ENCODE measurements around the gene PGAP6.
"Not testable (repeated sequence)": the region's sequence is repeated elsewhere in the genome, so short reads cannot be mapped to it uniquely, and the experiment has no call there.

The PGAP6 gene

GRCh38 chr16:381789-382717 is at the start of gene PGAP6:
Gene PGAP6 (minus strand): TSS chr16:381978. CDS start chr16:381821, 157 bp downstream.
- in situ Hi-C loops (cut with MboI; ENCODE audit: low sequenced_read_pairs), result no loop called here

- in situ Hi-C loops (cut with MboI; ENCODE audit: low sequenced_read_pairs), result no loop called here
Observed at GRCh38 chr16:430904-431303, 49.1 kb upstream of the PGAP6 start.

- in situ Hi-C loops (cut with MboI; ENCODE audit: low sequenced_read_pairs), result no loop called here
Observed at GRCh38 chr16:427250-427649, 45.5 kb upstream of the PGAP6 start.

- in situ Hi-C loops (cut with MboI; ENCODE audit: low sequenced_read_pairs), result no loop called here
Observed at GRCh38 chr16:426906-427249, 45.1 kb upstream of the PGAP6 start.

GRCh38 chr16:426115-426905 is 44.5 kb upstream of the PGAP6 start:
- in situ Hi-C loops (cut with MboI; ENCODE audit: low sequenced_read_pairs), result no loop called here

- in situ Hi-C loops (cut with MboI; ENCODE audit: low sequenced_read_pairs), result no loop called here
Observed at GRCh38 chr16:425740-426114, 43.9 kb upstream of the PGAP6 start.

- in situ Hi-C loops (cut with MboI; ENCODE audit: low sequenced_read_pairs), result no loop called here
Observed at GRCh38 chr16:425082-425718, 43.4 kb upstream of the PGAP6 start, which contains the start of gene RAB11FIP3. Gene RAB11FIP3 (plus strand): TSS chr16:425649. CDS start chr16:426007, 358 bp downstream.

- in situ Hi-C loops (cut with MboI; ENCODE audit: low sequenced_read_pairs), result no loop called here
Observed at GRCh38 chr16:424623-425081, 42.9 kb upstream of the PGAP6 start.

GRCh38 chr16:424033-424622 is 42.4 kb upstream of the PGAP6 start:
- in situ Hi-C loops (cut with MboI; ENCODE audit: low sequenced_read_pairs), result no loop called here

- in situ Hi-C loops (cut with MboI; ENCODE audit: low sequenced_read_pairs), result not testable (repeated sequence)
Observed at GRCh38 chr16:422179-422578, 40.4 kb upstream of the PGAP6 start.

- in situ Hi-C loops (cut with MboI; ENCODE audit: low sequenced_read_pairs), result not testable (repeated sequence)
Observed at GRCh38 chr16:415170-415498, 33.4 kb upstream of the PGAP6 start.

GRCh38 chr16:414395-415169 is 32.8 kb upstream of the PGAP6 start:
- in situ Hi-C loops (cut with MboI; ENCODE audit: low sequenced_read_pairs), result no loop called here

GRCh38 chr16:411576-412265 is 29.9 kb upstream of the PGAP6 start:
- in situ Hi-C loops (cut with MboI; ENCODE audit: low sequenced_read_pairs), result no loop called here

- in situ Hi-C loops (cut with MboI; ENCODE audit: low sequenced_read_pairs), result no loop called here
Observed at GRCh38 chr16:410516-411178, 28.9 kb upstream of the PGAP6 start.

GRCh38 chr16:407253-407652 is 25.5 kb upstream of the PGAP6 start:
- in situ Hi-C loops (cut with MboI; ENCODE audit: low sequenced_read_pairs), result no loop called here

GRCh38 chr16:405548-406506 is 24.0 kb upstream of the PGAP6 start:
- in situ Hi-C loops (cut with MboI; ENCODE audit: low sequenced_read_pairs), result no loop called here

GRCh38 chr16:404971-405486 is 23.3 kb upstream of the PGAP6 start:
- in situ Hi-C loops (cut with MboI; ENCODE audit: low sequenced_read_pairs), result no loop called here

Measured in hTERT RPE-1 (cell line).